Ascending aorta (tissue), 2 donors: ENCODE data around the gene CABLES1. TPM values are rescaled to one million over a fixed set of nuclear protein-coding genes. Genes with fewer than 3 reads are reported as not detected.
A peak's percentile ranks its signal among the peaks of the same experiment; 100 is the strongest.
"Not testable (repeated sequence)": the region's sequence is repeated elsewhere in the genome, so short reads cannot be mapped to it uniquely, and the experiment has no call there.

Experiments used
- DNase-seq, 2 donors: peaks; one replicate each; pipeline ENCODE4 v3.0.0-alpha.2; 2019; ENCODE audit warnings: low spot score in 2 of 2
- H3K27ac ChIP-seq, 2 donors: fragments of 200-600 bp; sonication (generic); one replicate each; pipeline ENCODE4 v1.5.1; 2016 to 2017; ENCODE audit warnings: mild to moderate bottlenecking in 1 of 2
- H3K27me3 ChIP-seq: fragments of 200-600 bp; sonication (generic); one replicate; pipeline ENCODE4 v1.5.1; 2017
- H3K36me3 ChIP-seq, 2 donors: fragments of 200-600 bp; sonication (generic); one replicate each; pipeline ENCODE4 v1.5.1; 2016
- H3K4me1 ChIP-seq, 2 donors: fragments of 200-600 bp; sonication (generic); one replicate each; pipeline ENCODE4 v1.5.1; 2016 to 2017; ENCODE audit warnings: mild to moderate bottlenecking in 1 of 2
- H3K4me3 ChIP-seq, 2 donors: fragments of 200-600 bp; sonication (generic); one replicate each; pipeline ENCODE4 v1.5.1; 2016 to 2017; ENCODE audit warnings: mild to moderate bottlenecking in 1 of 2
- H3K9me3 ChIP-seq, 2 donors: fragments of 200-600 bp; sonication (generic); one replicate each; pipeline ENCODE4 v1.5.1; 2016
- CTCF ChIP-seq, 3 experiments: fragments of 200-600 bp in 2 of 3; fragments of 450-650 bp in 1 of 3; sonication (generic) in 2 of 3; IDR thresholded peaks; one replicate each; pipeline ENCODE4 v1.5.1; 2016 to 2019; ENCODE audit warnings: antibody characterized with exemption in 3 of 3, mild to moderate bottlenecking in 1 of 3, moderate library complexity in 1 of 3
- intact Hi-C: fragments of 100-400 bp; cut with DNase I; formaldehyde crosslinking; loops from one replicate; pipeline ENCODE4 v1.15.1; 2023
- total RNA-seq: library from RNA; depleted of rRNA; stranded (reverse); fragments of >200 nt; gene quantifications from one replicate; pipeline ENCODE4 v1.1.0, GENCODE V29; 2016

The CABLES1 gene
- total RNA-seq, 1 donor from 2014 or later, result 5.4 TPM

DNA sequence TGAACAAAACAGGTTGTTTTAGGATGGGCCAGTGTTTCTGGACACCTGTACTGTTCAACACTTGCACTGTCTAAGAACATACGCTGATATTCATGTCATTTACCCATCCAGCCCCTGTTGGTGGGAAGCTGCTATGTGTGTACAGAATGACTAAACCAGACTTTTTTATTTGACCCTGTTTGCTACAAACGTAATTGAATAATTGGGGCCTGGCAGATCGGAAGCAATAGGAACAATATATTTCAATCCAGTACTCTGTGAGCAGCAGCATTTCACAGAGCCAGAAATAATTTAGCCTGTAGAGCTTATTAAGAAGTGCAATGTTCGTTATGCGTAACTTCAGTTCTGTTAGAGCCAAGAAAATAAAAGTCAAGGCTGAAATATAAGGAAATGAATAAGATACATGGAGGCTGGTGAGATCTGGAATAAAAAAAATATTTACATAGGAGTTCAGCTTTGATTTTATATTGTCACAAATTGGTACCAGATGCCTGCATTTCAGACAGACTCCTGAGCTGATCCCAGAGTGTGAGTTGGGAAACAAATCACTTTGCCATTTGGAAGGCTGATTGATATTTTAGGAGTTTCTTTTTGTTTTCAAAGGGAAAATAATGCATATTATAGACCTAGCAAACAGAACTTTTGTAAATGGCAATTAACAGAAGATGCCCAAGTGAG, 19.7 kb downstream of the CABLES1 start:
- peaks cover 0 to 7% of the 10 kb centered on the region in 2 donors for H3K4me1 ChIP-seq
- peak overlapping the region in 1 of 2 donors; percentile 14 for H3K4me3 ChIP-seq
- no peak for TF ChIP-seq CTCF (IDR thresholded peaks at IDR 0.05)
- no peaks in the 10 kb centered on the region for H3K9me3 ChIP-seq
- no peaks in the 10 kb centered on the region for H3K36me3 ChIP-seq
- H3K27me3 ChIP-seq, result no peaks in the 10 kb centered on the region
- intact Hi-C loops, result no loop called here
- DNase-seq, result no peak
- peak overlapping the region; percentile 36 to 70 for H3K27ac ChIP-seq

DNA sequence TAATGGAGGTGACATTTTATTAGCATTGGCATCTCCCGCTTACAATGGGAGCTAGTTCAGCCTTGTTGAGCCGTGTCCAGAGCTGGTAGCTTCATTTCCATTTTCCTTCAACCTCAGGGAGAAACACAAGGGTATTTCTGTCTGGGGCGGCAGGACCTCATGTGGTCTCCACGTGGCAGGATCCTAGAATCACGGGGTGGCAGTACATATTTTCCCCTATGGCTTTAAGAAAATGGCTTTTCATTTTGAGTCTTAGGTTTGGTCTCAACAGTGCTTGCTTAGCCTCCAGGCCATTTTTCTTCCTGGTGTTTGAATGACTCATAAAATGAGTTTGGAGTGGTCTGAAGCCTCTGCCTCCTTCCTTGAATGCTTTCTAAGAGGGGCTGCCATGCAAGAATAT, 20.3 kb downstream of the CABLES1 start:
- Histone ChIP-seq H3K36me3 (no peaks in the 10 kb centered on the region), H3K9me3 (no peaks in the 10 kb centered on the region), H3K27me3 (no peaks in the 10 kb centered on the region), H3K4me1 (peaks cover 0 to 7% of the 10 kb centered on the region in 2 donors), H3K27ac (peak overlapping the region; percentile 36 to 70), H3K4me3 (peak overlapping the region in 1 of 2 donors; percentile 14)
- DNase-seq, result no peak
- no peak for TF ChIP-seq CTCF (IDR thresholded peaks at IDR 0.05)
- intact Hi-C loops, result no loop called here

GRCh38 chr18:23156134-23156533, 20.8 kb downstream of the CABLES1 start:
- intact Hi-C loops, result no loop called here
- H3K9me3 ChIP-seq, result no peaks in the 10 kb centered on the region
- no peak overlapping the region for H3K4me3 ChIP-seq
- TF ChIP-seq CTCF (IDR thresholded peaks at IDR 0.05), result no peak
- H3K36me3 ChIP-seq, result no peaks in the 10 kb centered on the region
- DNase-seq, result no peak
- peaks cover 0 to 7% of the 10 kb centered on the region in 2 donors for H3K4me1 ChIP-seq
- H3K27ac ChIP-seq, result peak overlapping the region in 1 of 2 donors; percentile 70
- no peaks in the 10 kb centered on the region for H3K27me3 ChIP-seq

DNA sequence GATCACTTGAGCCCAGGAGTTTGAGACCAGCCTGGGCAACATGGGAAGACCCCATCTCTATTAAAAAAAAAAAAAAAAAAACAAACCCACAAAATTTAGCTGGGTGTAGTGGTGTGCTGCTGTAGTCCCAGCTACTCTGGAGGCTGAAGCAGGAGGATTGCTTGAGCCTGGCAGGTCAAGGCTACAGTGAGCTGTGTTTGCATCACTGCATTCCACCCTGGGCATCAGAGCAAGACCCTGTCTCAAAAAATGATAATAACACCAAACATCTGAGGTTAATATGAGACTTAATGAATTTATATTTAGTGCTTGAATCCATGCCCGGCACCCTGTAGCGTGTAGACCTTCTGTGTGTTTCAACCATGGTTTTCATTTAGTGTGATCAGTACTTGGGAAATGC, 22.8 kb downstream of the CABLES1 start:
- Histone ChIP-seq H3K9me3 (no peaks in the 10 kb centered on the region), H3K27ac (no peak overlapping the region), H3K27me3 (no peaks in the 10 kb centered on the region), H3K4me1 (peaks cover 0 to 7% of the 10 kb centered on the region in 2 donors), H3K36me3 (no peaks in the 10 kb centered on the region), H3K4me3 (no peak overlapping the region)
- TF ChIP-seq CTCF (IDR thresholded peaks at IDR 0.05), result no peak
- intact Hi-C loops, result no loop called here
- no peak for DNase-seq

- H3K4me1 ChIP-seq, DNase-seq, H3K27ac ChIP-seq, H3K36me3 ChIP-seq, H3K9me3 ChIP-seq, H3K4me3 ChIP-seq, H3K27me3 ChIP-seq, intact Hi-C loops: not testable (repeated sequence)
Observed at GRCh38 chr18:23158884-23159283, 23.6 kb downstream of the CABLES1 start.

- TF ChIP-seq CTCF (IDR thresholded peaks at IDR 0.05), result no peak
- Histone ChIP-seq H3K9me3 (no peaks in the 10 kb centered on the region), H3K27ac (no peak overlapping the region), H3K4me3 (no peak overlapping the region), H3K36me3 (no peaks in the 10 kb centered on the region), H3K27me3 (no peaks in the 10 kb centered on the region), H3K4me1 (peaks cover 0 to 7% of the 10 kb centered on the region in 2 donors)
- DNase-seq, result no peak
- intact Hi-C loops, result no loop called here
Observed at GRCh38 chr18:23159344-23159743, 24.1 kb downstream of the CABLES1 start.
